H9 (cell line): ENCODE data around the gene VSIR. TPM values are rescaled to one million over a fixed set of nuclear protein-coding genes. Genes with fewer than 3 reads are reported as not detected.

Experiments
- DNase-seq: peaks from one replicate; pipeline ENCODE4 v3.0.0-alpha.2; 2017
- H2AFZ ChIP-seq: one replicate; pipeline ENCODE4 v1.6.1; 2013; ENCODE audit warnings: mild to moderate bottlenecking, low read length, control low read depth, moderate library complexity
- H2AK5ac ChIP-seq: 2 replicates; pipeline ENCODE4 v1.6.1; 2013; ENCODE audit warnings: low read length, control low read depth, mixed read lengths; ENCODE audit not compliant: insufficient read length
- H2BK120ac ChIP-seq: one replicate; pipeline ENCODE4 v1.6.1; 2013; ENCODE audit warnings: low read depth, mild to moderate bottlenecking, low read length, control low read depth, inconsistent platforms; ENCODE audit not compliant: poor library complexity, severe bottlenecking
- H2BK12ac ChIP-seq: 2 replicates; pipeline ENCODE4 v1.6.1; 2013; ENCODE audit warnings: low read length, control low read depth, mixed read lengths, low read depth; ENCODE audit not compliant: insufficient read length
- H2BK15ac ChIP-seq: 2 replicates; pipeline ENCODE4 v1.6.1; 2013; ENCODE audit warnings: low read depth, low read length, control low read depth
- H2BK20ac ChIP-seq: one replicate; pipeline ENCODE4 v1.6.1; 2013; ENCODE audit warnings: low read depth, mild to moderate bottlenecking, low read length, control low read depth, inconsistent platforms; ENCODE audit not compliant: poor library complexity, severe bottlenecking
- H2BK5ac ChIP-seq: 2 replicates; pipeline ENCODE4 v1.6.1; 2013; ENCODE audit warnings: low read length, control low read depth, mixed read lengths; ENCODE audit not compliant: insufficient read length
- H3K14ac ChIP-seq: 2 replicates; pipeline ENCODE4 v1.6.1; 2013; ENCODE audit warnings: low read length, control low read depth; ENCODE audit not compliant: insufficient read depth
- H3K18ac ChIP-seq: 2 replicates; pipeline ENCODE4 v1.6.1; 2013; ENCODE audit warnings: low read depth, mild to moderate bottlenecking, mixed read lengths, low read length, control low read depth; ENCODE audit not compliant: insufficient read length
- H3K23ac ChIP-seq: 2 replicates; pipeline ENCODE4 v1.6.1; 2013; ENCODE audit warnings: low read length, control low read depth, mixed read lengths, low read depth; ENCODE audit not compliant: insufficient read length
- H3K23me2 ChIP-seq: 2 replicates; pipeline ENCODE4 v1.6.1; 2013; ENCODE audit warnings: low read depth, mild to moderate bottlenecking, mixed read lengths, low read length, control low read depth; ENCODE audit not compliant: insufficient read length, poor library complexity, severe bottlenecking
- H3K27ac ChIP-seq: 2 replicates; pipeline ENCODE4 v1.5.1; 2013; ENCODE audit warnings: low read length, control low read depth, mixed read lengths, low read depth; ENCODE audit not compliant: insufficient read length
- H3K27me3 ChIP-seq: 2 replicates; pipeline ENCODE4 v1.6.1; 2013; ENCODE audit warnings: low read length, control low read depth, inconsistent platforms; ENCODE audit not compliant: insufficient read depth
- H3K4ac ChIP-seq: 2 replicates; pipeline ENCODE4 v1.6.1; 2013; ENCODE audit warnings: low read depth, mild to moderate bottlenecking, control low read depth, inconsistent platforms, low read length, moderate library complexity
- H3K4me1 ChIP-seq: 2 replicates; pipeline ENCODE4 v1.6.1; 2013; ENCODE audit warnings: low read length, control low read depth, inconsistent platforms; ENCODE audit not compliant: insufficient read depth
- H3K4me2 ChIP-seq: 2 replicates; pipeline ENCODE4 v1.6.1; 2013; ENCODE audit warnings: low read length, control low read depth, mixed read lengths; ENCODE audit not compliant: insufficient read length, insufficient read depth
- H3K56ac ChIP-seq: 2 replicates; pipeline ENCODE4 v1.6.1; 2013; ENCODE audit warnings: low read depth, mild to moderate bottlenecking, mixed read lengths, low read length, control low read depth; ENCODE audit not compliant: insufficient read length
- H3K79me1 ChIP-seq: 2 replicates; pipeline ENCODE4 v1.6.1; 2013; ENCODE audit warnings: low read depth, mild to moderate bottlenecking, moderate library complexity, low read length, control low read depth, inconsistent platforms; ENCODE audit not compliant: insufficient read depth, poor library complexity, severe bottlenecking
- H3K79me2 ChIP-seq: 2 replicates; pipeline ENCODE4 v1.6.1; 2013; ENCODE audit warnings: low read length, control low read depth, inconsistent platforms; ENCODE audit not compliant: insufficient read depth
- H3K9ac ChIP-seq: 2 replicates; pipeline ENCODE4 v1.6.1; 2013; ENCODE audit warnings: low read length, control low read depth, mixed read lengths; ENCODE audit not compliant: insufficient read length; ENCODE audit errors: extremely low read depth
- H3K9me3 ChIP-seq: one replicate; pipeline ENCODE4 v1.6.1; 2013; ENCODE audit warnings: low read depth, low read length, inconsistent platforms; ENCODE audit not compliant: control insufficient read depth
- H3T11ph ChIP-seq: one replicate; pipeline ENCODE4 v1.6.1; 2013; ENCODE audit warnings: mild to moderate bottlenecking, low read length, control low read depth, inconsistent platforms
- H4K20me1 ChIP-seq: one replicate; pipeline ENCODE4 v1.6.1; 2013; ENCODE audit not compliant: control insufficient read depth, insufficient read length, insufficient read depth
- H4K5ac ChIP-seq: 2 replicates; pipeline ENCODE4 v1.6.1; 2013; ENCODE audit warnings: low read depth, mild to moderate bottlenecking, mixed read lengths, low read length, control low read depth; ENCODE audit not compliant: insufficient read length
- H4K8ac ChIP-seq: replicated peaks from 2 replicates; pipeline ENCODE4 v1.6.1; 2013; ENCODE audit warnings: low read length, control low read depth, mixed read lengths, low read depth; ENCODE audit not compliant: insufficient read length
- H4K91ac ChIP-seq: 2 replicates; pipeline ENCODE4 v1.6.1; 2013; ENCODE audit warnings: low read depth, mild to moderate bottlenecking, moderate library complexity, mixed read lengths, low read length, control low read depth; ENCODE audit not compliant: insufficient read length
- H3K27ac Mint-ChIP-seq, 3 experiments: 2 replicates in 2 of 3; 3 replicates in 1 of 3; pipeline ENCODE4 v1.8.0; 2020 to 2021; ENCODE audit warnings: mixed read lengths in 3 of 3, mild to moderate bottlenecking in 1 of 3, moderate library complexity in 1 of 3
- H3K27me3 Mint-ChIP-seq: 2 replicates; pipeline ENCODE4 v1.8.0; 2021; ENCODE audit warnings: low read depth, mild to moderate bottlenecking, moderate library complexity, mixed read lengths
- H3K36me3 Mint-ChIP-seq, 3 experiments: 2 replicates in 2 of 3; 3 replicates in 1 of 3; pipeline ENCODE4 v1.8.0; 2020 to 2021; ENCODE audit warnings: low read depth in 3 of 3, mixed read lengths in 3 of 3; ENCODE audit not compliant: insufficient read depth in 1 of 3
- H3K4me1 Mint-ChIP-seq, 2 experiments: 2 replicates each; pipeline ENCODE4 v1.8.0; 2020; ENCODE audit warnings: mixed read lengths in 2 of 2
- H3K4me3 Mint-ChIP-seq, 2 experiments: 2 replicates in 1 of 2; 3 replicates in 1 of 2; pipeline ENCODE4 v1.8.0; 2020 to 2021; ENCODE audit warnings: mild to moderate bottlenecking in 2 of 2, mixed read lengths in 2 of 2, moderate library complexity in 1 of 2
- H3K9me3 Mint-ChIP-seq, 2 experiments: 2 replicates in 1 of 2; 3 replicates in 1 of 2; pipeline ENCODE4 v1.8.0; 2020; ENCODE audit warnings: mild to moderate bottlenecking in 2 of 2, mixed read lengths in 2 of 2, moderate library complexity in 1 of 2
- WGBS: extraction: QIAGEN DNeasy Blood & Tissue Kit; methylation state at CpG from one replicate; pipeline ENCODE4 v1.1.7; 2013; ENCODE audit warnings: missing lambda C conversion rate, low lambda C conversion rate, mixed read lengths; ENCODE audit not compliant: insufficient read length; ENCODE audit errors: extremely low coverage; 5-methylcytosine and 5-hydroxymethylcytosine counted together
- total RNA-seq: library from RNA; stranded (reverse); gene quantifications from 2 replicates; pipeline ENCODE4 v1.2.1, GENCODE V29; 2021
- TF ChIP-seq, protein P1 (sequence below): fragments of 200-600 bp; sonication (generic); conservative IDR thresholded peaks from 3 replicates; pipeline ENCODE4 v1.8.0; 2021; ENCODE audit warnings: antibody characterized with exemption, mild to moderate bottlenecking

Gene VSIR
- total RNA-seq, 1 experiment from 2014 or later, result 0.11 TPM

- H3K23me2 ChIP-seq, result no peaks in the 10 kb centered on the region
- no peaks in the 10 kb centered on the region for H3K79me1 ChIP-seq
- H3K56ac ChIP-seq, result no peak overlapping the region
- H3K18ac ChIP-seq, result no peak overlapping the region
- no peak overlapping the region for H2BK5ac ChIP-seq
- no peak overlapping the region for H2AFZ ChIP-seq
- H4K20me1 ChIP-seq, result no peaks in the 10 kb centered on the region
- H2BK15ac ChIP-seq, result no peak overlapping the region
- H3K4me3 Mint-ChIP-seq, result no peak overlapping the region
- no peak overlapping the region for H3T11ph ChIP-seq
- no peak overlapping the region for H3K27ac ChIP-seq
- no peak overlapping the region for H4K8ac ChIP-seq
- no CpG with 5 or more reads among the region's 22 CpGs for WGBS
- no peak overlapping the region for H3K14ac ChIP-seq
- no peaks in the 10 kb centered on the region for H3K36me3 Mint-ChIP-seq
- H2BK120ac ChIP-seq, result no peak overlapping the region
- TF ChIP-seq, protein P1, sequence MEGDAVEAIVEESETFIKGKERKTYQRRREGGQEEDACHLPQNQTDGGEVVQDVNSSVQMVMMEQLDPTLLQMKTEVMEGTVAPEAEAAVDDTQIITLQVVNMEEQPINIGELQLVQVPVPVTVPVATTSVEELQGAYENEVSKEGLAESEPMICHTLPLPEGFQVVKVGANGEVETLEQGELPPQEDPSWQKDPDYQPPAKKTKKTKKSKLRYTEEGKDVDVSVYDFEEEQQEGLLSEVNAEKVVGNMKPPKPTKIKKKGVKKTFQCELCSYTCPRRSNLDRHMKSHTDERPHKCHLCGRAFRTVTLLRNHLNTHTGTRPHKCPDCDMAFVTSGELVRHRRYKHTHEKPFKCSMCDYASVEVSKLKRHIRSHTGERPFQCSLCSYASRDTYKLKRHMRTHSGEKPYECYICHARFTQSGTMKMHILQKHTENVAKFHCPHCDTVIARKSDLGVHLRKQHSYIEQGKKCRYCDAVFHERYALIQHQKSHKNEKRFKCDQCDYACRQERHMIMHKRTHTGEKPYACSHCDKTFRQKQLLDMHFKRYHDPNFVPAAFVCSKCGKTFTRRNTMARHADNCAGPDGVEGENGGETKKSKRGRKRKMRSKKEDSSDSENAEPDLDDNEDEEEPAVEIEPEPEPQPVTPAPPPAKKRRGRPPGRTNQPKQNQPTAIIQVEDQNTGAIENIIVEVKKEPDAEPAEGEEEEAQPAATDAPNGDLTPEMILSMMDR, result no peak
- no peak overlapping the region for H3K4ac ChIP-seq
- peaks cover 0 to 2% of the 10 kb centered on the region in 2 experiments; a peak in 3 of 4 replicates for H3K4me1 Mint-ChIP-seq
- H3K9me3 Mint-ChIP-seq, result no peaks in the 10 kb centered on the region; a peak in 1 of 5 replicates
- H3K27me3 ChIP-seq, result no peaks in the 10 kb centered on the region
- no peak overlapping the region for H3K27ac Mint-ChIP-seq
- H4K5ac ChIP-seq, result no peak overlapping the region
- no peak for DNase-seq
- H4K91ac ChIP-seq, result no peak overlapping the region
- no peaks in the 10 kb centered on the region; the same call in 1 of the 2 replicates for H3K4me1 ChIP-seq
- H3K23ac ChIP-seq, result no peak overlapping the region
- no peaks in the 10 kb centered on the region for H3K79me2 ChIP-seq
- H2AK5ac ChIP-seq, result no peak overlapping the region
- no peak overlapping the region for H3K4me2 ChIP-seq
- no peak overlapping the region for H3K9ac ChIP-seq
- no peaks in the 10 kb centered on the region for H3K9me3 ChIP-seq
- H2BK12ac ChIP-seq, result no peak overlapping the region
- H3K27me3 Mint-ChIP-seq, result peaks cover 9% of the 10 kb centered on the region
- no peak overlapping the region for H2BK20ac ChIP-seq
These were observed 7.2 kb downstream of the VSIR start for GRCh38 chr10:71765906-71766716.
